Stimulated activated CD8-positive, alpha-beta memory T cell treated with anti-CD3 and anti-CD28 coated beads, Interleukin-4, amount 100 ng/mL, for 48 hours (primary cell): Measurements from ENCODE around the gene TNNT3.

Experiments used
- DNase-seq: peaks from one replicate; pipeline ENCODE4 v3.0.0-alpha.2; 2020

Gene TNNT3

DNA sequence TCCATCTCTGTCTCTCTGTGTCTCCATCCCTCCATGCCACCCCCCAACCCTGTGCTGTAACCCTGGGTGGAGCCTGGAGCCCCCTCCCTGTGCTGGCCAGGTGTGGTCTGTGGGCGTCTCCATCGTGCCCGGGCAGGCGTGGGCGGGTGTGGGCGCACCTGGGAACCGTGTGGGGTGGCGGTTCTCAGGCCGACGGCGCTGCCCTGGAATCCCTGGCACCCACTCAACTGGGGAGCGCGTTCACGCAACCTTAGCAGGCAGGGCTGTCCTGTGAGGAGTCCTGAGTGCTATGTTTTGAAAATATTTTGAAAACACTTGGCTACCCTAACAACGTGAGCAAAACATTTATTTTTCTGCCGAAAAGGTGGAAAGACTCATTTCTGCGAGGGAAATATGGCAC lies 4.7 kb downstream of the TNNT3 start:
- no peak for DNase-seq

- no peak for DNase-seq
These were observed 5.3 kb downstream of the TNNT3 start for GRCh38 chr11:1924646-1925372.

- no peak for DNase-seq
These were observed 6.1 kb downstream of the TNNT3 start for GRCh38 chr11:1925373-1926155.

DNA sequence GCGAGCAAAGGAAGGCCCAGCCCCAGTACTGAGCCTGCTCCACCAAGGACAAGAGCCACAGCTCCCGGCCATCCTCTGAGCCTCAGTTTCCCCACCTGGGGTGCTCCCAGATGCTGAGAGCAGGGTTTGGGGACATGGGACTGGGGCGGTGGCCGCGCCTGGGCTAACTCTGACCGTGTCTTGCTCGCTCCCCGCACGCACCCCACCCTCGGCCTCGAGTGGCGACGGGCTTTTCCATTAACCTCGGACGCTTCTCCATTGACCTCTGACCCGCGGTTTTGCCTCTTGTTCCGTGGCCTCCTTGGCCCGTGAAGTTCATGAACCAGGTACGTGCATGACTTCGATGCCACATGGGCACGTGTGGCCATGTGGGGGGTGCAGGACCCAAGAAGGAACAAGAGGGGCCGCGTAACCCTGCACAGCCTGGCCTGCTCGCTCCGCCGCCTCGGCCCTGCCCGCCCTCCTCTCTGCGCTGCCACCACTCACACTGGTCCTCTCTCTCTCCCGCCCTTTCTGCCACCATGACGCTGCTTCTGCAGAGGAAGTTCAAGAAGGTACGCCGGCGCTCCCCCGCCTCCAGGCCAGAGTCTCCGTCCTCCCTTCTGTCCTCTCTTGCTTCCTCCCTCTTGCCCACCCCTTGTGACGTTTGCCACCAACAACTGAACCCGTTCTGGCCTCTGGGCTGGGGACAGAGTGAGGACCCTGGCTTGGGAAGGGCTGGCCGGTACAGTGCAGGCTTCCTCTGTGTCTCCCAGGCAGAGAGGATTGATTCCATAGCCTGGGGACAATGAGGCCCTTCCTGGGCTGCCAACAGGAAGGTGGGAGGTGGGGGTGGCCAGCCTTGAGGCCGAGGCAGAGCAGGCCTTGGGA lies 6.9 kb downstream of the TNNT3 start:
- no peak for DNase-seq

DNA sequence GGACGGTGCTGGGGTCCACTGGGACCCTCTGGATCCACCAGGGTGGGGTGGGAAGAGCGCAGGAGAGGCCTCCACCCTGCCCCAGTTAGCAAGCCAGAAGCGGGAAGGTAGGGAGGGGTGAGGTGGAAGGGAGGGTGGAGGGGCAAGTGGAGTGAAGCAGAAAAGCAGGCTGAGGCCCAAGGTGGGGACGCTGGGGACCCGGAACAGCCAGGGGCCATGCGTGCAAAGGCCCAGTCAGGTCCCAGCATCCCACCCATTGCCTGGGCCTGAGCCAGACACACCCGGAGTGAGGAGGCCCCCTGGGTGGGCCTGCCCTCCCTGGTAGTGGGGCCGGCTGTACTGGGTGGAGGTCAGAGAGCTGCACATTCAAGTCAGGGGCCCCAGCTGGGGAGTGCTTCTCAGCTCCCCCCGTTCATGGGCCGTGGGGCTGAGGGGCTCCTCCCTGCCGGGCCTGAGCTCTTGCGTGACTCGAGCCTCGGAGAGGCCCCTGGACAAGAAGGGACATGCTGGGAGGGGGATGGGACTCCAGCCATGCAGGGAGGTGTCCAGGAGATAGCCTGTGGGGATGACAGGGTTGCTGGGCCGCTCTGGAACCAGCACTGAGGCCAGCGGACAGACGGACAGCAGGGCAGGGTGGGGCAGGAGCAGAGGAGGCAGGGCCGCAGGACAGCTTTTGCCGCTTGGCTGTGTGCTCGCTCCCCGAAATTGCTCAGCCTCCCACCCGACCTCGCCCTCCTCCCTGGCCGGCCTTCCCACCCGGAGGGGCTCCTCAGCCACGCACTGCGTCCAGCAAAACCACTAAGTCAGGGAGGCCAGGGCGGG lies 7.7 kb downstream of the TNNT3 start:
- DNase-seq, result no peak

GRCh38 chr11:1927848-1928469 lies 8.5 kb downstream of the TNNT3 start:
- no peak for DNase-seq

- no peak for DNase-seq
These were observed 9.0 kb downstream of the TNNT3 start for GRCh38 chr11:1928470-1928890.

DNA sequence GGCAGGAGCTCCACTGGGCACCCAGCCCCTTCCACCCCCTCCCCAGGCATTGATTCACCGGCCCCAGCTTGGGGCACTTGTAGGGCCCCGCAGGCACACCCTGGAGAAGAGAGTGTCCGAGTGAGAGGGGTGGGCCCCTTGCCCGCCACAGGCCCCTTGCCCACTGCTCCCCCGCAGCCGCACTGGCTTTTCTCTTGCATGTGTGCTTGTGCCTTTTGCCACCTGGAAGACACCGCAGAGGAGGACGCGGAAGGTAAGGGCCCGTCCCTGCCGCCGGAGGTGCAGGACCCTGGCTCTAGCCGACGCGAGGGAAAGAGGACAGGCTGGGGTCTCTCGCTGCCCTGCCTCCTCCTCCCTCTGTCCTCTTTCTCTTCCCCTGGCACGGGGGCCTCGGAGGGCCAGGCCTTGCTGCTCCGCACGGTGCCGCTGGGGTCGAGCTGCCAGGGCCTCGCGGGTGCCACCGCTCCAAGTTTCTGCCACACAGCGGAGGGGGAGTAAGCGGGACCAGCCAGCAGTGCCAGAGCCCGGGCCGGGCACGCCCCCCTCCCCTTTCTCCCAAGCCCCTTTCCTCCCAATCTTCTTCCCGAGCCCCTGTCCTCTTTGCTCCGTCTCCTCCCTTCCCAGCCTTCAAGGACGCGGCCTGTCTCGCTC lies 9.5 kb downstream of the TNNT3 start:
- no peak for DNase-seq

DNA sequence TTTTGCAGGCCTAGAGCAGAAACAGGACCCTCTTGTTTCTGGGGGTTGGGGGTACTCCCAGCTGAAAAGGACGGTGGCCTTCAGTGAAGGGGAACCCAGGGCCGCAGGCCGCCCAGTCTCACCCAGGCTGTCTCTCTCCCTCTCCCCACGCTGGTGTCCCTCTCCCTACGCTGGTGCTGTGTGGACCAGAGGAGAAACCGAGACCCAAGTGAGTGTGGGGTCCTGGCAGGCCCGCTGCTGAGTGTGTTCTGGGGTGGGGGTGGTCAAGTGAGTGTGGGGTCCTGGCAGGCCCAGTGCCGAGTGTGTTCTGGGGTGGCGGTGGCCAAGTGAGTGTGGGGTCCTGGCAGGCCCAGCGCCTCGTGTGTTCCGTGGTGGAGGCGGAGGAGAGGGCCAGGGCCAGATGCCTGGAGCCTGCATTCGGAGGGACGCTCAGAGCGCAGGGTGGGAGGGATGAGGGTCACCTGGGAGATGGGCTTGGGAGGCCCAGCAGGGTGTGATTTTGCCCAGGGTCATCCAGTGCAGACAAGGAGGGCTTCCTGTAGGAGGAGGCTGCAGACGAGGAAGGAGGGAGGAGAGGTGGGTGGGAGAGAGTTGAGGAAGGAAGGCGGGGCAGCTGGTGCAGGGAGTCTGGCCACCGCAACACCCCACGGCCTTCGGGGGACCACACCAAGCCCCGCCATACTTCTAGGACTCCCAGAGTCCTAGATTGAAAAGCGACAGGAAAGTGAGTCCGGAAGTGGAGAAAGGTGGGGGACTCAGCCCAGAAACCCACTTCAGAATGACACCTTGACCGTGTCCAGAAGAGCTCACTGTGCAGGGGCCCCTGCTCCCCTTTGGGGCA lies 10.3 kb downstream of the TNNT3 start:
- DNase-seq, result no peak

GRCh38 chr11:1930462-1930830 lies 10.9 kb downstream of the TNNT3 start:
- no peak for DNase-seq

- DNase-seq, result no peak
These were observed 12.0 kb downstream of the TNNT3 start for GRCh38 chr11:1931341-1932104.

DNA sequence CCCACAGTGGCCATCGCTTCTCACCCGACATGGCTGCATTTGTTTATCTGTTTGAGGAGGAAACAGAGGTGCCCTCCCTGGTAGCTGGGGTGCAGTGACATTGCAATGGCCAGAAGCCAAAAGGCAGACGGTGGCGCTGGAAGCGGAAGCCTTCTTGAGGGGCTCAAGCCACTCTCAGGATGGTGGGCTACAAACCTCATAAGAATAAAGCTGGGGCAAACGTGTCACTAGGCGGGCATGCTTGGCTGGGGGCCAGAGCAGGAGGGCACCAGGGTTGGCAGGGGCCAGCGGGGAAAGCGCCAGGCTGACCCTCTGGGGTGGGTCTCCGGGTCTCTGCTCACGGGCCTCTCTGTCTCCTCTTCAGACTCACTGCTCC lies 12.6 kb downstream of the TNNT3 start:
- no peak for DNase-seq

- DNase-seq, result no peak
These were observed 13.2 kb downstream of the TNNT3 start for GRCh38 chr11:1932681-1933080.

DNA sequence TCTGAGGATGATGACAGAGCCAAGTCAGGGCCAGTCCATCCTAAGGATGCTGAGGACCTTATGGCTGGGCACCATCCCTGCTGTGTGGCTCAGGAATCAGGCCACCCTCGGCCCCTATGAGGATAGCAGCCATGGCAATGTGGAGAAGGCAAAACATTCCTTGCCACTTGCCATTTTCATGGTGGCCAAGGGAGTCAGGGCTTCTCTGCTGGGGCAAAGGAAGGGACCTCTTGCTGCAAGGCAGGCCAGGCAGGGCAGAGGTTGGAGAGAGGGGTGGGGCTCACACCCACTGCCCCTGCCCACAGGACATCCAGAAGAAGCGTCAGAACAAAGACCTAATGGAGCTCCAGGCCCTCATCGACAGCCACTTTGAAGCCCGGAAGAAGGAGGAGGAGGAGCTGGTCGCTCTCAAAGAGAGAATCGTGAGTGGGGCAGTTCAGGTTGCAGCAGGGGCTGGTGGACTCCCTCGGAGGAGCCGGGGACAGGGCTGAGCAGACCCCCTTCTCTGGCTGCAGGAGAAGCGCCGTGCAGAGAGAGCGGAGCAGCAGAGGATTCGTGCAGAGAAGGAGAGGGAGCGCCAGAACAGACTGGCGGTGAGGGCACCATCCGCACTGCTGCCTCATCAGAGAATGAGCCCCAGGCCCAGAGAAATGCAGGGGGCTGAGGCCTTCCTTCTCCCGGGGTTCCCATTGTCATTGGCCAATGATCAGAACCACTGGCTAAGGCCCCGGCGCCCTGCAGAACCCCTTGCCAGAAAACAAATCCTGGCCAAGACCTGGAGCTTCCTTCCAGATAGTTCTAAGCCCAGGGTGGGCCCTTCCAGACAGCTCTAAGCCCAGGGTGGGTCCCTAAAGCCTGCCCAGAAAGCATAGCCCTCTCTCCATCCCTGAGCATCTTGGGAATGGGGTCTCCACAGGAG lies 14.2 kb downstream of the TNNT3 start:
- no peak for DNase-seq

DNA sequence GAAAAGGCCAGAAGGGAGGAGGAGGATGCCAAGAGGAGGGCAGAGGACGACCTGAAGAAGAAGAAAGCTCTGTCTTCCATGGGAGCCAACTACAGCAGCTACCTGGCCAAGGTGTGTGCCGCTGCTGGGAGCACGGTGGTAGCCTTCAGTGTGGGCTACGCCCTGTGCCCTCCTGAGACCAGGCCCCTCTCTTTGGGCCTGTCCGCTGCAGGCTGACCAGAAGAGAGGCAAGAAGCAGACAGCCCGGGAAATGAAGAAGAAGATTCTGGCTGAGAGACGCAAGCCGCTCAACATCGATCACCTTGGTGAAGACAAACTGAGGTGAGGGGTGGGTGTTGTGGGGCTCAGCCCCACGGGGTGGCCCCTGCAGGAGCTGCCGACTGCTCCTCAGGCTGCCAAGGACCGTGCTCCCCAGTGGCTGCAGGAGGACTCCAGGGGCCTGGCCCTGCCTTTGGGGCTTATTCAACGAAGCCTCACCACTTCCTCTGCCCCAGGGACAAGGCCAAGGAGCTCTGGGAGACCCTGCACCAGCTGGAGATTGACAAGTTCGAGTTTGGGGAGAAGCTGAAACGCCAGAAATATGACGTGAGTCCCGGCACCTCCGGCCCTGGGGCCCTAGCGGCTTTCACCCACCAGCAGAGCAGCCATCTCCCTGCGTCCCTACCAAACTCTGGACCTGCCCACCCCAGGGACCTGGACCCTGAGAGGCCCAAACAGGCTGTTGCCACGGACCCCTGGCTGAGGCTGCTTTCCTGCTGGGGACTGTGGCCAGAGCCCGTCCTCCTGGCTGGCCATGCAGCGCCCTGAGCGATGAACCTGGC lies 15.0 kb downstream of the TNNT3 start:
- no peak for DNase-seq

DNA sequence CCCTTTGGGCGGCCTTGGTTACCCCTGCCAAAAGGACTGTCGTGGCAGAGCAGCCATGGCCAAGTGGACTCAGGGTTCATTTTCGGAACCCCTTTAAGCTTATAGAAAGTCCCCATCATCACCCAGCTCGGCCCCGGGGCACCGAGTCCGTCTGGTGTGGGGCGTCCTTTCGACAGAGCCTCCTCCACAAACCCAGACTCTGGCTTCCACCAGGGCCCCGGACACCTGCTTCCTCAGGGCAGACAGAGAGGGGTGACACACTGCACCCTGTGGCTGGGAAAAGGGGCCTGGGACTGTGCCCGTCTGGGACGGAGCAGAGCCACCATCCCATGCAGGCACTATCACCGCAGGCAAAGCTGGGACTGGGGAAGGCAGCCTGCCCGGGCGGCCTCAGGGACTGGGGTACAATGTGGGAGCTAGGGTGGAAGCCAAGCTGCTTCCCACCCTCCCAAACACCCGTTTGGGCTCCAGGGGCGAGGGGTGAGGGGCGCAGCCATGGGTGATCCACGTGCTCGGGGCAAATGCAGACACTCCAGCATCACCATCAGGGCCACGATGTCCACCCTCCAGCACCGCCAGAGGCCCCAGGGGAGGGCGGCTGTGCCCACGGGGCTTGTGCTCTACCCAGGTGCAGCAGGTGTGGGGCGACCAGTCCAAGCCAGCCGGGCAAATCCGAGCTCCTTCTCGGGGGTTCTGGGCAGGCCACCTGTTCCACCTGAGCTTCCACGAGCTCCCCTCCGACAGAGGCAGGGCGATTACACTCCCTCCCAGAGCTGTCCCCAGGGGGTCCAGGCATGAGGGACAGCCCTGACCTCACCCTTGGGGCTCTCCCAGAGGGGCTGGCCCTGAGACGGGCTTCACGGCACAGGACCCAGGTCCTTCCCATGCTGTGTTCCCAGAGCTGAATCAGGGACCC lies 15.9 kb downstream of the TNNT3 start:
- DNase-seq, result no peak
